ENCODE data around the gene CERT1.

DNA sequence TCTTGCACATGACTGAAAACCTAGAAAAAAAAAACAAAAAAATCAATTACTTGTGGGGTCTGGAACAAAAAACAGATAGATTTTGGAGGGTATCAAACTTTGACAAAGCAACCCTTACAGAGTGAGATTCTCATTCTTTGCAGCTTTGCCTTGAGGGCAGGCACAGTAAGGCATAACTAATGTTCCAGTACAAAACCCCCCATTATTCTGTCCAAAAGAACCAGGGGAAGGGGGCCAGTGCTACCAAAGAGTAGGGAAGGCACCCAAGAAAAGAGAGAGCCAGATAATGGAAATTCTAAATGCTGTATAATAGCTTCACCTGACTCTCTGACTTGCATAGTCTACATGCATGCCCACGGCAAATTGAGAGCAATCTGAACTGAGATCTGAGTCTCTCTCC is 13.2 kb upstream of the CERT1 start:
- TF ChIP-seq, protein P1, sequence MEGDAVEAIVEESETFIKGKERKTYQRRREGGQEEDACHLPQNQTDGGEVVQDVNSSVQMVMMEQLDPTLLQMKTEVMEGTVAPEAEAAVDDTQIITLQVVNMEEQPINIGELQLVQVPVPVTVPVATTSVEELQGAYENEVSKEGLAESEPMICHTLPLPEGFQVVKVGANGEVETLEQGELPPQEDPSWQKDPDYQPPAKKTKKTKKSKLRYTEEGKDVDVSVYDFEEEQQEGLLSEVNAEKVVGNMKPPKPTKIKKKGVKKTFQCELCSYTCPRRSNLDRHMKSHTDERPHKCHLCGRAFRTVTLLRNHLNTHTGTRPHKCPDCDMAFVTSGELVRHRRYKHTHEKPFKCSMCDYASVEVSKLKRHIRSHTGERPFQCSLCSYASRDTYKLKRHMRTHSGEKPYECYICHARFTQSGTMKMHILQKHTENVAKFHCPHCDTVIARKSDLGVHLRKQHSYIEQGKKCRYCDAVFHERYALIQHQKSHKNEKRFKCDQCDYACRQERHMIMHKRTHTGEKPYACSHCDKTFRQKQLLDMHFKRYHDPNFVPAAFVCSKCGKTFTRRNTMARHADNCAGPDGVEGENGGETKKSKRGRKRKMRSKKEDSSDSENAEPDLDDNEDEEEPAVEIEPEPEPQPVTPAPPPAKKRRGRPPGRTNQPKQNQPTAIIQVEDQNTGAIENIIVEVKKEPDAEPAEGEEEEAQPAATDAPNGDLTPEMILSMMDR (IDR thresholded peaks at IDR 0.05): no peak
- TF ChIP-seq POLR2AphosphoS5 (IDR thresholded peaks at IDR 0.05): no peak

All from esophagus muscularis mucosa (tissue), 3 donors.